Endothelial cell of umbilical vein (primary cell): ENCODE results near the gene RNF43. TPM values are rescaled to one million over a fixed set of nuclear protein-coding genes. Genes with fewer than 3 reads are reported as not detected.

Experiments used
- BruUV-seq: library from RNA; stranded (reverse); fragments of 400-500 nt; replicated peaks from 2 replicates; lab custom pipeline; 2021; lab: Mats Ljungman, UMichigan
- CTCF ChIA-PET: fragments of 300-600, 350-600 bp; sonication (Branson Sonifier 250); formaldehyde crosslinking; loops from one replicate; lab custom pipeline; 2021; ENCODE audit warnings: antibody characterized with exemption, inconsistent platforms; lab: Charles Lee
- POLR2A ChIA-PET: fragments of 300-600, 350-600 bp; sonication (Branson Sonifier 250); formaldehyde crosslinking; loops from one replicate; lab custom pipeline; 2021; ENCODE audit warnings: antibody characterized with exemption, inconsistent platforms; lab: Charles Lee
- DNase-seq: peaks from one replicate; pipeline ENCODE4 v3.0.0-alpha.2; 2011; ENCODE audit warnings: low read depth, low spot score
- FAIRE-seq: peaks from 2 replicates; lab custom pipeline; 2011; peaks lifted over from hg19 to GRCh38; lab: Jason Lieb, UNC
- H2AFZ ChIP-seq: 2 replicates; pipeline ENCODE4 v1.6.0; 2012; ENCODE audit warnings: low read depth, low read length, control low read depth, inconsistent platforms
- H3K27ac ChIP-seq: 2 replicates; pipeline ENCODE4 v1.5.1; 2011; ENCODE audit warnings: low read depth, mild to moderate bottlenecking, control low read depth, low read length, moderate library complexity; ENCODE audit not compliant: insufficient read depth
- H3K27me3 ChIP-seq, 2 experiments: 2 replicates each; pipeline versions ENCODE4 v1.6.0 to v1.6.1; 2011; ENCODE audit warnings: low read length in 2 of 2, mixed read lengths in 1 of 2; ENCODE audit not compliant: control insufficient read depth in 2 of 2, insufficient read depth in 2 of 2
- H3K36me3 ChIP-seq, 2 experiments: 2 replicates in 1 of 2; 3 replicates in 1 of 2; pipeline ENCODE4 v1.5.1; 2011; ENCODE audit warnings: low read length in 2 of 2, mild to moderate bottlenecking in 1 of 2, moderate library complexity in 1 of 2; ENCODE audit not compliant: control insufficient read depth in 2 of 2, insufficient read depth in 2 of 2; ENCODE audit errors: extremely low read depth in 1 of 2
- H3K4me1 ChIP-seq: 3 replicates; pipeline ENCODE4 v1.5.1; 2011; ENCODE audit warnings: mild to moderate bottlenecking, low read length; ENCODE audit not compliant: control insufficient read depth, insufficient read depth; ENCODE audit errors: extremely low read depth
- H3K4me2 ChIP-seq: 2 replicates; pipeline ENCODE4 v1.6.1; 2011; ENCODE audit warnings: low read length, control low read depth, mixed read lengths; ENCODE audit not compliant: insufficient read depth
- H3K4me3 ChIP-seq, 3 experiments: fragments of 200-600 bp in 1 of 3; sonication (generic), shearing (Covaris generic) in 1 of 3; replicated peaks in 1 of 3; 2 replicates each; pipeline ENCODE4 v1.5.1; 2011 to 2016; ENCODE audit warnings: control low read depth in 3 of 3, low read length in 3 of 3, mild to moderate bottlenecking in 2 of 3, inconsistent platforms in 1 of 3, low read depth in 1 of 3, moderate library complexity in 1 of 3; ENCODE audit not compliant: insufficient read depth in 1 of 3
- H3K79me2 ChIP-seq: 2 replicates; pipeline ENCODE4 v1.6.0; 2012; ENCODE audit warnings: low read length, inconsistent platforms; ENCODE audit not compliant: control insufficient read depth, insufficient read depth
- H3K9ac ChIP-seq: replicated peaks from 2 replicates; pipeline ENCODE3; 2011; ENCODE audit warnings: low read length, control low read depth; ENCODE audit not compliant: insufficient read depth; ENCODE audit errors: extremely low read depth
- H3K9me1 ChIP-seq: replicated peaks from 3 replicates; pipeline ENCODE4 v1.6.0; 2011; ENCODE audit warnings: mild to moderate bottlenecking, low read length; ENCODE audit not compliant: control insufficient read depth, insufficient read depth; ENCODE audit errors: extremely low read depth
- H3K9me3 ChIP-seq: replicated peaks from 2 replicates; pipeline ENCODE4 v1.5.1; 2012; ENCODE audit warnings: low read length, inconsistent platforms; ENCODE audit not compliant: control insufficient read depth, insufficient read depth
- H4K20me1 ChIP-seq: replicated peaks from 2 replicates; pipeline ENCODE3; 2011; ENCODE audit warnings: mild to moderate bottlenecking, low read length; ENCODE audit not compliant: control insufficient read depth, insufficient read depth; ENCODE audit errors: extremely low read depth
- CTCF ChIP-seq, 2 donors: IDR thresholded peaks; 1 replicate in 1 of 2; 2 replicates in 1 of 2; pipeline ENCODE4 v1.5.1; 2011; ENCODE audit warnings: low read length in 2 of 2, mild to moderate bottlenecking in 2 of 2, moderate library complexity in 2 of 2, control low read depth in 1 of 2, inconsistent platforms in 1 of 2, low read depth in 1 of 2; ENCODE audit not compliant: insufficient read depth in 1 of 2; ENCODE audit errors: extremely low read depth in 1 of 2
- EZH2 ChIP-seq: IDR thresholded peaks from 2 replicates; pipeline ENCODE4 v1.6.1; 2012; ENCODE audit warnings: borderline replicate concordance, low read depth, mild to moderate bottlenecking, moderate library complexity, low read length, inconsistent platforms; ENCODE audit not compliant: severe bottlenecking
- FOS ChIP-seq: IDR thresholded peaks from 2 replicates; pipeline ENCODE4 v1.6.1; 2011; ENCODE audit warnings: mild to moderate bottlenecking, low read length, moderate library complexity, borderline replicate concordance; ENCODE audit not compliant: insufficient read depth
- GATA2 ChIP-seq: IDR thresholded peaks from 2 replicates; pipeline ENCODE4 v1.7.0; 2011; ENCODE audit warnings: low read depth, mild to moderate bottlenecking, moderate library complexity, mixed read lengths, low read length; ENCODE audit not compliant: insufficient read length, insufficient read depth
- JUN ChIP-seq: IDR thresholded peaks from 2 replicates; pipeline ENCODE4 v1.6.1; 2011; ENCODE audit warnings: borderline replicate concordance, low read depth; ENCODE audit not compliant: insufficient read length, insufficient read depth
- MAX ChIP-seq: IDR thresholded peaks from 2 replicates; pipeline ENCODE4 v1.6.1; 2011; ENCODE audit not compliant: insufficient read depth, insufficient read length
- MYC ChIP-seq: IDR thresholded peaks from one replicate; pipeline ENCODE4 v1.6.1; 2011; ENCODE audit warnings: mild to moderate bottlenecking, low read depth, low read length
- POLR2A ChIP-seq: IDR thresholded peaks from 2 replicates; pipeline ENCODE4 v1.6.1; 2012; ENCODE audit warnings: low read depth, mild to moderate bottlenecking, control low read depth, low read length
- POLR2AphosphoS5 ChIP-seq: IDR thresholded peaks from 2 replicates; pipeline ENCODE4 v1.6.1; 2012; ENCODE audit warnings: low read depth, mild to moderate bottlenecking, control low read depth, low read length, moderate library complexity; ENCODE audit not compliant: insufficient read depth
- dilution Hi-C: fragments of 300-500 bp; cut with MboI; formaldehyde crosslinking; loops from one replicate; pipeline ENCODE4 v1.15.0; 2019; ENCODE audit warnings: low sequenced_read_pairs; ENCODE audit not compliant: extremely low pct_ligation_motif_present
- intact Hi-C: fragments of 100-400 bp; cut with micrococcal nuclease; formaldehyde crosslinking; loops from one replicate; pipeline ENCODE4 v1.10.0; 2022
- polyA plus RNA-seq, 4 experiments: library from polyadenylated mRNA; depleted of rRNA in 3 of 4; stranded (reverse) in 3 of 4; unstranded in 1 of 4; fragments of >200 nt; gene quantifications; 2 replicates each; pipeline versions ENCODE4 v1.2.1 to v1.2.3, GENCODE V29; 2011 to 2012; ENCODE audit warnings: missing spikeins in 1 of 4
- total RNA-seq: library from RNA; stranded (reverse); gene quantifications from 2 replicates; pipeline ENCODE4 v1.2.3, GENCODE V29; 2021

RNF43 gene
- total and polyA plus RNA-seq, 2 donors (not counting 3 experiments of a cell fraction or from before 2014, with no cell fraction given): not detected

- H3K4me1 ChIP-seq: peaks cover 7% of the 10 kb centered on the region
- POLR2A ChIA-PET: no interaction called here
- CTCF ChIA-PET: interaction anchor here (0.8 kb wide), 1 partner anchor 26 kb away, joined by 3 read pairs; the partner anchor contains the start of gene RNF43
- no peaks in the 10 kb centered on the region for H3K9me3 ChIP-seq
- no peak for TF ChIP-seq POLR2A
- no peak for TF ChIP-seq MAX
- TF ChIP-seq FOS: no peak
- no peak for TF ChIP-seq POLR2AphosphoS5
- peak; percentile 77 for TF ChIP-seq GATA2
- H3K27me3 ChIP-seq: peaks cover 10 to 39% of the 10 kb centered on the region in 2 experiments
- no peak overlapping the region for H3K4me2 ChIP-seq
- FAIRE-seq: peak; percentile 86
- DNase-seq: peak; percentile 82
- no peak overlapping the region for H3K27ac ChIP-seq
- H3K4me3 ChIP-seq: no peak overlapping the region
- H2AFZ ChIP-seq: no peak overlapping the region
- H3K9me1 ChIP-seq: no peaks in the 10 kb centered on the region
- no TSS peak for BruUV-seq
- dilution Hi-C loops: no loop called here
- intact Hi-C loops: loop anchor here (5.0 kb wide), 1 partner anchor 39 kb away; the partner anchor contains the start of gene SUPT4H1
- no peaks in the 10 kb centered on the region for H4K20me1 ChIP-seq
- no peaks in the 10 kb centered on the region for H3K79me2 ChIP-seq
- no peak overlapping the region for H3K9ac ChIP-seq
- no peaks in the 10 kb centered on the region for H3K36me3 ChIP-seq
Observed at GRCh38 chr17:58391302-58391984, 25.9 kb downstream of the RNF43 start.

GRCh38 chr17:58390884-58391283 is 26.4 kb downstream of the RNF43 start:
- CTCF ChIA-PET: interaction anchor here (1.1 to 1.6 kb wide), 2 partner anchors 22 to 27 kb away, joined by 3 read pairs; no protein-coding TSS in a partner anchor
- intact Hi-C loops: loop anchor here (5.0 kb wide), 1 partner anchor 39 kb away; the partner anchor contains the start of gene SUPT4H1
- BruUV-seq: no TSS peak

More at GRCh38 chr17:58390884-58391283, 26.4 kb downstream of the RNF43 start:
- DNase-seq: no peak
- H3K79me2 ChIP-seq: no peaks in the 10 kb centered on the region
- H3K27ac ChIP-seq: no peak overlapping the region
- dilution Hi-C loops: no loop called here
- FAIRE-seq: no peak
- H3K27me3 ChIP-seq: peaks cover 10 to 37% of the 10 kb centered on the region in 2 experiments
- H3K9me1 ChIP-seq: no peaks in the 10 kb centered on the region
- no peaks in the 10 kb centered on the region for H3K36me3 ChIP-seq
- H3K4me2 ChIP-seq: no peak overlapping the region
- no peak overlapping the region for H3K9ac ChIP-seq
- H2AFZ ChIP-seq: no peak overlapping the region
- H4K20me1 ChIP-seq: no peaks in the 10 kb centered on the region
- H3K4me1 ChIP-seq: peaks cover 7% of the 10 kb centered on the region
- H3K9me3 ChIP-seq: no peaks in the 10 kb centered on the region
- TF ChIP-seq MAX (no peak), JUN (no peak), CTCF (IDR thresholded peaks at IDR 0.05; ENCODE audit: extremely low read depth in 1 of 2, insufficient read depth in 1 of 2, low read depth in 1 of 2, low read length in 2 of 2) (no peak), GATA2 (no peak), MYC (no peak), POLR2AphosphoS5 (no peak), FOS (no peak), POLR2A (no peak), EZH2 (no peak)
- POLR2A ChIA-PET: no interaction called here
- H3K4me3 ChIP-seq: no peak overlapping the region
